GM18507 (cell line): ENCODE measurements around the gene ANXA9.

ENCODE experiments used
- DNase-seq: peaks from one replicate; pipeline ENCODE4 v3.0.0; 2011; ENCODE audit warnings: low read depth; ENCODE audit not compliant: insufficient read length; ENCODE audit errors: extremely low spot score
- FAIRE-seq: peaks from 2 replicates; lab custom pipeline; 2011; peaks lifted over from hg19 to GRCh38; lab: Jason Lieb, UNC

The ANXA9 gene

GRCh38 chr1:151035167-151035566 lies 53.1 kb downstream of the ANXA9 start:
- FAIRE-seq: no peak
- DNase-seq: no peak

GRCh38 chr1:151036356-151036755 lies 54.3 kb downstream of the ANXA9 start, which contains the start of gene BNIPL:
TSS of gene BNIPL (plus strand) at chr1:151036586. CDS start at chr1:151036726, 140 bp downstream.
- DNase-seq (no peak), FAIRE-seq (no peak)

GRCh38 chr1:151037032-151037431 lies 54.9 kb downstream of the ANXA9 start:
- no peak for FAIRE-seq

DNA sequence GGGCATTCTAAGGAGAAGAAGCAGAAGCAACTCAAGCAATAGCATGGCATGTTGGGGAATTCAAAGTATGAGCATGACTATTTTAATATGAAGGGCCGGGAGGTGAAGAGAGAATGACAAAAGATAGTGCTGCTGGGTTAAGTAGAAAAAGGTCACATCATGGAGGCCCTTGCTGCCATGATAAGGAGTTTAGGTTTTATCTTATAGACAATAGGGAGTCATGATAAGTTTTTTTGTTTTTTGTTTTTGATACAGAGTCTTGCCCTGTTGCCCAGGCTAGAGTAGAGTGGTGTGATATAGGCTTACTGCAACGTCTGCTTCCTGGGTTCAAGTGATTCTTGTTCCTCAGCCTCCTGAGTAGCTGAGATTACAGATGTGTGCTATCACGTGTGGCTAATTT lies 57.4 kb downstream of the ANXA9 start:
- DNase-seq (no peak), FAIRE-seq (no peak)

More at GRCh38 chr1:151037032-151037431, 54.9 kb downstream of the ANXA9 start:
- no peak for DNase-seq

- FAIRE-seq: no peak
- no peak for DNase-seq
Observed at GRCh38 chr1:151043163-151043562, 61.1 kb downstream of the ANXA9 start.
